SK-N-SH (cell line): ENCODE measurements around the gene ZNF366. TPM values are rescaled to one million over a fixed set of nuclear protein-coding genes. Genes with fewer than 3 reads are reported as not detected.

Source experiments
- CTCF ChIA-PET: fragments of 300-600, 350-600 bp; formaldehyde crosslinking; extraction: SDS; loops from one replicate; lab custom pipeline; 2021; lab: Yijun Ruan, JAX
- POLR2A ChIA-PET: fragments of 350-600 bp; sonication (Branson Sonifier 250); formaldehyde crosslinking; extraction: SDS; loops from one replicate; lab custom pipeline; 2020; ENCODE audit warnings: antibody characterized with exemption, inconsistent platforms; lab: Yijun Ruan, JAX
- DNase-seq: peaks from one replicate; pipeline ENCODE4 v3.0.0; 2012
- H2AFZ ChIP-seq: fragments of 200-600 bp; sonication (generic); 2 replicates; pipeline ENCODE4 v1.8.1; 2016; ENCODE audit warnings: antibody characterized with exemption, mild to moderate bottlenecking, low read depth
- H3F3A ChIP-seq: fragments of 200-600 bp; sonication (generic); replicated peaks from 2 replicates; pipeline ENCODE3; 2016; ENCODE audit warnings: antibody characterized with exemption, mild to moderate bottlenecking; ENCODE audit not compliant: insufficient read depth
- H3K27ac ChIP-seq, 2 experiments: fragments of 200-500 bp in 1 of 2; fragments of 200-600 bp in 1 of 2; sonication (Bioruptor generic) in 1 of 2; sonication (generic), shearing (Covaris generic) in 1 of 2; 2 replicates each; pipeline versions ENCODE4 v1.5.1 to v1.6.1; 2014 to 2016; ENCODE audit warnings: low read depth in 2 of 2, inconsistent platforms in 1 of 2, low read length in 1 of 2, mild to moderate bottlenecking in 1 of 2, mixed read lengths in 1 of 2
- H3K27me3 ChIP-seq: fragments of 200-600 bp; sonication (generic), shearing (Covaris generic); 2 replicates; pipeline ENCODE4 v1.6.1; 2016; ENCODE audit warnings: mixed run types; ENCODE audit not compliant: insufficient read depth
- H3K36me3 ChIP-seq, 2 experiments: fragments of 200-500 bp in 1 of 2; fragments of 200-600 bp in 1 of 2; sonication (Bioruptor generic) in 1 of 2; sonication (generic) in 1 of 2; replicated peaks in 1 of 2; 2 replicates each; pipeline versions ENCODE3 to v1.5.1; 2014 to 2016; ENCODE audit warnings: low read length in 1 of 2, mild to moderate bottlenecking in 1 of 2; ENCODE audit not compliant: insufficient read depth in 2 of 2, control insufficient read depth in 1 of 2
- H3K4me1 ChIP-seq, 2 experiments: fragments of 200-500 bp in 1 of 2; fragments of 200-600 bp in 1 of 2; sonication (Bioruptor generic) in 1 of 2; sonication (generic), shearing (Covaris generic) in 1 of 2; 2 replicates each; pipeline versions ENCODE4 v1.5.1 to v1.6.1; 2014 to 2016; ENCODE audit warnings: low read depth in 1 of 2, low read length in 1 of 2, mixed run types in 1 of 2; ENCODE audit not compliant: insufficient read depth in 2 of 2, control insufficient read depth in 1 of 2
- H3K4me2 ChIP-seq: fragments of 200-600 bp; sonication (generic), shearing (Covaris generic); 2 replicates; pipeline ENCODE4 v1.6.1; 2017; ENCODE audit warnings: mixed run types
- H3K4me3 ChIP-seq, 2 experiments: fragments of 200-500 bp in 1 of 2; fragments of 200-600 bp in 1 of 2; sonication (Bioruptor generic) in 1 of 2; sonication (generic), shearing (Covaris generic) in 1 of 2; 2 replicates each; pipeline versions ENCODE4 v1.5.1 to v1.8.1; 2014 to 2016; ENCODE audit warnings: low read depth in 2 of 2, inconsistent platforms in 1 of 2, low read length in 1 of 2, mild to moderate bottlenecking in 1 of 2, mixed read lengths in 1 of 2, moderate library complexity in 1 of 2
- H3K79me2 ChIP-seq: fragments of 200-600 bp; sonication (generic); 2 replicates; pipeline ENCODE4 v1.8.1; 2017; ENCODE audit warnings: mild to moderate bottlenecking; ENCODE audit not compliant: insufficient read depth
- H3K9ac ChIP-seq: fragments of 200-600 bp; sonication (generic); 2 replicates; pipeline ENCODE4 v1.6.1; 2017; ENCODE audit warnings: mixed run types
- H3K9me2 ChIP-seq: fragments of 200-600 bp; sonication (generic); 2 replicates; pipeline ENCODE4 v1.6.1; 2017; ENCODE audit warnings: mixed run types
- H3K9me3 ChIP-seq: fragments of 200-600 bp; sonication (generic); 2 replicates; pipeline ENCODE4 v1.6.1; 2017; ENCODE audit warnings: mixed run types, mild to moderate bottlenecking, moderate library complexity
- H4K20me1 ChIP-seq: fragments of 200-600 bp; sonication (generic); 2 replicates; pipeline ENCODE4 v1.6.1; 2017; ENCODE audit warnings: mild to moderate bottlenecking, mixed run types; ENCODE audit not compliant: insufficient read depth
- ELF1 ChIP-seq: IDR thresholded peaks from 2 replicates; pipeline ENCODE4 v1.4.0; 2012
- EP300 ChIP-seq, 2 experiments: IDR thresholded peaks; 2 replicates each; pipeline versions ENCODE4 v1.4.0 to v1.6.1; 2012; ENCODE audit warnings: borderline replicate concordance in 1 of 2, low read depth in 1 of 2, low read length in 1 of 2
- FOXM1 ChIP-seq: IDR thresholded peaks from 2 replicates; pipeline ENCODE4 v1.4.0; 2012; ENCODE audit warnings: low read depth, mild to moderate bottlenecking
- GABPA ChIP-seq: IDR thresholded peaks from 2 replicates; pipeline ENCODE4 v1.4.0; 2012; ENCODE audit warnings: low read depth, mild to moderate bottlenecking
- JUND ChIP-seq: IDR thresholded peaks from 2 replicates; pipeline ENCODE4 v1.4.0; 2012
- MXI1 ChIP-seq: IDR thresholded peaks from 2 replicates; pipeline ENCODE4 v1.6.1; 2012; ENCODE audit warnings: mild to moderate bottlenecking, low read depth, low read length, improper control_type of control experiment
- NRF1 ChIP-seq: IDR thresholded peaks from 2 replicates; pipeline ENCODE4 v1.6.1; 2012; ENCODE audit warnings: low read depth, mild to moderate bottlenecking, low read length
- RAD21 ChIP-seq: IDR thresholded peaks from 2 replicates; pipeline ENCODE4 v1.6.1; 2012; ENCODE audit warnings: mild to moderate bottlenecking, low read length
- RCOR1 ChIP-seq: fragments of 150-350 bp; IDR thresholded peaks from 2 replicates; pipeline ENCODE4 v1.6.1; 2017; ENCODE audit warnings: antibody characterized with exemption, low read length
- SMC3 ChIP-seq: IDR thresholded peaks from 2 replicates; pipeline ENCODE4 v1.6.1; 2012; ENCODE audit warnings: low read depth, low read length, improper control_type of control experiment
- TCF12 ChIP-seq: IDR thresholded peaks from 2 replicates; pipeline ENCODE4 v1.4.0; 2012
- TEAD4 ChIP-seq: IDR thresholded peaks from 2 replicates; pipeline ENCODE4 v1.4.0; 2012; ENCODE audit warnings: mild to moderate bottlenecking, borderline replicate concordance; ENCODE audit not compliant: insufficient read depth
- WGBS: methylation state at CpG from one replicate; pipeline ENCODE4 v1.1.6; 2017; ENCODE audit warnings: low lambda C conversion rate; 5-methylcytosine and 5-hydroxymethylcytosine counted together
- polyA plus RNA-seq, 3 experiments: library from polyadenylated mRNA; depleted of rRNA; stranded (reverse); fragments of >200 nt; gene quantifications; 2 replicates each; pipeline ENCODE4 v1.2.3, GENCODE V29; 2012
- TF ChIP-seq, protein P1 (sequence below): IDR thresholded peaks from 2 replicates; pipeline ENCODE4 v1.4.0; 2012; ENCODE audit warnings: low read depth, borderline replicate concordance
- TF ChIP-seq, protein P2 (sequence below): fragments of 150-350 bp; IDR thresholded peaks from 2 replicates; pipeline ENCODE4 v1.6.1; 2017; ENCODE audit warnings: antibody characterized with exemption, low read length, low read depth, borderline replicate concordance
- TF ChIP-seq, protein P3 (sequence below): IDR thresholded peaks from 2 replicates; pipeline ENCODE4 v1.4.0; 2012; ENCODE audit warnings: low read depth
- TF ChIP-seq, protein P4 (sequence below): IDR thresholded peaks from 2 replicates; pipeline ENCODE4 v1.4.0; 2012; ENCODE audit warnings: low read depth, borderline replicate concordance
- TF ChIP-seq, protein P5 (sequence below): fragments of 150-350 bp; IDR thresholded peaks from 2 replicates; pipeline ENCODE4 v1.6.1; 2016; ENCODE audit warnings: mild to moderate bottlenecking, low read depth, low read length
- TF ChIP-seq, protein P6 (sequence below): IDR thresholded peaks from 2 replicates; pipeline ENCODE4 v1.6.1; 2012; ENCODE audit warnings: mild to moderate bottlenecking, low read depth, low read length, moderate library complexity
- TF ChIP-seq, protein P7 (sequence below): fragments of 200-600 bp; sonication (generic); IDR thresholded peaks from 2 replicates; pipeline ENCODE4 v1.6.1; 2017; ENCODE audit warnings: antibody characterized with exemption, mild to moderate bottlenecking, moderate library complexity
- TF ChIP-seq, protein P8 (sequence below): IDR thresholded peaks from 2 replicates; pipeline ENCODE4; 2012

The ZNF366 gene
- polyA plus RNA-seq, 1 of the 3 experiments (the other 2 are of a cell fraction): not detected

DNA sequence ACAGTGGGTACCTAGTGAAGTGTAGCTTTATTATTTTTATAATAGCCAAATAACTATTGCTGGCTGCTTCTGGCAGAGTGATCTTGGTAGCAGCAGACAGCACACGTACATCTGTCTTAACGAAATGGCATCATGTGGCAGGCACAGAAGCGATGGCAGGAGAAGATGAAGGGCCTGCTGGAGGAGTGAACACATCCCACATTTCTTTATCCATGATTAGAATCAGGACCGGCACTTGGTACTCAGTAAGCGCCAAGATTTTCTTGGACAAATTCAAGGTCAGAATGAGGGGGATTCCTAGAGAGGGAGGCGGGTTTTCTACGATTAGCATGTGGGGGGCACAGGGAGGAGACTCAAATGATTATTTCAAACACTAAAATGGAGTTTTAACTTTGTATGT lies 23.0 kb upstream of the ZNF366 start:
- Histone ChIP-seq H3K9ac (no peak overlapping the region), H3K4me1 (no peaks in the 10 kb centered on the region), H3K36me3 (no peaks in the 10 kb centered on the region), H3K4me2 (no peak overlapping the region), H3F3A (no peaks in the 10 kb centered on the region), H2AFZ (no peak overlapping the region), H3K27ac (no peak overlapping the region), H3K79me2 (no peaks in the 10 kb centered on the region), H3K9me2 (no peaks in the 10 kb centered on the region), H3K27me3 (no peaks in the 10 kb centered on the region), H3K4me3 (no peak overlapping the region), H4K20me1 (no peaks in the 10 kb centered on the region), H3K9me3 (peaks cover 10% of the 10 kb centered on the region; the same call in 1 of the 2 replicates)
- CTCF ChIA-PET: no interaction called here
- TF ChIP-seq TCF12: no peak
- no peak for TF ChIP-seq GABPA
- TF ChIP-seq, protein P1, sequence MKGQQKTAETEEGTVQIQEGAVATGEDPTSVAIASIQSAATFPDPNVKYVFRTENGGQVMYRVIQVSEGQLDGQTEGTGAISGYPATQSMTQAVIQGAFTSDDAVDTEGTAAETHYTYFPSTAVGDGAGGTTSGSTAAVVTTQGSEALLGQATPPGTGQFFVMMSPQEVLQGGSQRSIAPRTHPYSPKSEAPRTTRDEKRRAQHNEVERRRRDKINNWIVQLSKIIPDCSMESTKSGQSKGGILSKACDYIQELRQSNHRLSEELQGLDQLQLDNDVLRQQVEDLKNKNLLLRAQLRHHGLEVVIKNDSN: no peak
- TF ChIP-seq, protein P2, sequence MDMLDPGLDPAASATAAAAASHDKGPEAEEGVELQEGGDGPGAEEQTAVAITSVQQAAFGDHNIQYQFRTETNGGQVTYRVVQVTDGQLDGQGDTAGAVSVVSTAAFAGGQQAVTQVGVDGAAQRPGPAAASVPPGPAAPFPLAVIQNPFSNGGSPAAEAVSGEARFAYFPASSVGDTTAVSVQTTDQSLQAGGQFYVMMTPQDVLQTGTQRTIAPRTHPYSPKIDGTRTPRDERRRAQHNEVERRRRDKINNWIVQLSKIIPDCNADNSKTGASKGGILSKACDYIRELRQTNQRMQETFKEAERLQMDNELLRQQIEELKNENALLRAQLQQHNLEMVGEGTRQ: no peak
- TF ChIP-seq FOXM1: no peak
- TF ChIP-seq, protein P3, sequence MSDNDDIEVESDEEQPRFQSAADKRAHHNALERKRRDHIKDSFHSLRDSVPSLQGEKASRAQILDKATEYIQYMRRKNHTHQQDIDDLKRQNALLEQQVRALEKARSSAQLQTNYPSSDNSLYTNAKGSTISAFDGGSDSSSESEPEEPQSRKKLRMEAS: no peak
- no peak for TF ChIP-seq NRF1
- no peak for TF ChIP-seq ELF1
- TF ChIP-seq TEAD4: no peak
- no peak for TF ChIP-seq MXI1
- no peak for TF ChIP-seq JUND
- TF ChIP-seq, protein P4, sequence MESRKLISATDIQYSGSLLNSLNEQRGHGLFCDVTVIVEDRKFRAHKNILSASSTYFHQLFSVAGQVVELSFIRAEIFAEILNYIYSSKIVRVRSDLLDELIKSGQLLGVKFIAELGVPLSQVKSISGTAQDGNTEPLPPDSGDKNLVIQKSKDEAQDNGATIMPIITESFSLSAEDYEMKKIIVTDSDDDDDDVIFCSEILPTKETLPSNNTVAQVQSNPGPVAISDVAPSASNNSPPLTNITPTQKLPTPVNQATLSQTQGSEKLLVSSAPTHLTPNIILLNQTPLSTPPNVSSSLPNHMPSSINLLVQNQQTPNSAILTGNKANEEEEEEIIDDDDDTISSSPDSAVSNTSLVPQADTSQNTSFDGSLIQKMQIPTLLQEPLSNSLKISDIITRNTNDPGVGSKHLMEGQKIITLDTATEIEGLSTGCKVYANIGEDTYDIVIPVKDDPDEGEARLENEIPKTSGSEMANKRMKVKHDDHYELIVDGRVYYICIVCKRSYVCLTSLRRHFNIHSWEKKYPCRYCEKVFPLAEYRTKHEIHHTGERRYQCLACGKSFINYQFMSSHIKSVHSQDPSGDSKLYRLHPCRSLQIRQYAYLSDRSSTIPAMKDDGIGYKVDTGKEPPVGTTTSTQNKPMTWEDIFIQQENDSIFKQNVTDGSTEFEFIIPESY: no peak
- TF ChIP-seq, protein P5, sequence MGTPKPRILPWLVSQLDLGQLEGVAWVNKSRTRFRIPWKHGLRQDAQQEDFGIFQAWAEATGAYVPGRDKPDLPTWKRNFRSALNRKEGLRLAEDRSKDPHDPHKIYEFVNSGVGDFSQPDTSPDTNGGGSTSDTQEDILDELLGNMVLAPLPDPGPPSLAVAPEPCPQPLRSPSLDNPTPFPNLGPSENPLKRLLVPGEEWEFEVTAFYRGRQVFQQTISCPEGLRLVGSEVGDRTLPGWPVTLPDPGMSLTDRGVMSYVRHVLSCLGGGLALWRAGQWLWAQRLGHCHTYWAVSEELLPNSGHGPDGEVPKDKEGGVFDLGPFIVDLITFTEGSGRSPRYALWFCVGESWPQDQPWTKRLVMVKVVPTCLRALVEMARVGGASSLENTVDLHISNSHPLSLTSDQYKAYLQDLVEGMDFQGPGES: no peak
- TF ChIP-seq, protein P6, sequence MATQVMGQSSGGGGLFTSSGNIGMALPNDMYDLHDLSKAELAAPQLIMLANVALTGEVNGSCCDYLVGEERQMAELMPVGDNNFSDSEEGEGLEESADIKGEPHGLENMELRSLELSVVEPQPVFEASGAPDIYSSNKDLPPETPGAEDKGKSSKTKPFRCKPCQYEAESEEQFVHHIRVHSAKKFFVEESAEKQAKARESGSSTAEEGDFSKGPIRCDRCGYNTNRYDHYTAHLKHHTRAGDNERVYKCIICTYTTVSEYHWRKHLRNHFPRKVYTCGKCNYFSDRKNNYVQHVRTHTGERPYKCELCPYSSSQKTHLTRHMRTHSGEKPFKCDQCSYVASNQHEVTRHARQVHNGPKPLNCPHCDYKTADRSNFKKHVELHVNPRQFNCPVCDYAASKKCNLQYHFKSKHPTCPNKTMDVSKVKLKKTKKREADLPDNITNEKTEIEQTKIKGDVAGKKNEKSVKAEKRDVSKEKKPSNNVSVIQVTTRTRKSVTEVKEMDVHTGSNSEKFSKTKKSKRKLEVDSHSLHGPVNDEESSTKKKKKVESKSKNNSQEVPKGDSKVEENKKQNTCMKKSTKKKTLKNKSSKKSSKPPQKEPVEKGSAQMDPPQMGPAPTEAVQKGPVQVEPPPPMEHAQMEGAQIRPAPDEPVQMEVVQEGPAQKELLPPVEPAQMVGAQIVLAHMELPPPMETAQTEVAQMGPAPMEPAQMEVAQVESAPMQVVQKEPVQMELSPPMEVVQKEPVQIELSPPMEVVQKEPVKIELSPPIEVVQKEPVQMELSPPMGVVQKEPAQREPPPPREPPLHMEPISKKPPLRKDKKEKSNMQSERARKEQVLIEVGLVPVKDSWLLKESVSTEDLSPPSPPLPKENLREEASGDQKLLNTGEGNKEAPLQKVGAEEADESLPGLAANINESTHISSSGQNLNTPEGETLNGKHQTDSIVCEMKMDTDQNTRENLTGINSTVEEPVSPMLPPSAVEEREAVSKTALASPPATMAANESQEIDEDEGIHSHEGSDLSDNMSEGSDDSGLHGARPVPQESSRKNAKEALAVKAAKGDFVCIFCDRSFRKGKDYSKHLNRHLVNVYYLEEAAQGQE: no peak
- TF ChIP-seq SMC3: no peak
- TF ChIP-seq, protein P7, sequence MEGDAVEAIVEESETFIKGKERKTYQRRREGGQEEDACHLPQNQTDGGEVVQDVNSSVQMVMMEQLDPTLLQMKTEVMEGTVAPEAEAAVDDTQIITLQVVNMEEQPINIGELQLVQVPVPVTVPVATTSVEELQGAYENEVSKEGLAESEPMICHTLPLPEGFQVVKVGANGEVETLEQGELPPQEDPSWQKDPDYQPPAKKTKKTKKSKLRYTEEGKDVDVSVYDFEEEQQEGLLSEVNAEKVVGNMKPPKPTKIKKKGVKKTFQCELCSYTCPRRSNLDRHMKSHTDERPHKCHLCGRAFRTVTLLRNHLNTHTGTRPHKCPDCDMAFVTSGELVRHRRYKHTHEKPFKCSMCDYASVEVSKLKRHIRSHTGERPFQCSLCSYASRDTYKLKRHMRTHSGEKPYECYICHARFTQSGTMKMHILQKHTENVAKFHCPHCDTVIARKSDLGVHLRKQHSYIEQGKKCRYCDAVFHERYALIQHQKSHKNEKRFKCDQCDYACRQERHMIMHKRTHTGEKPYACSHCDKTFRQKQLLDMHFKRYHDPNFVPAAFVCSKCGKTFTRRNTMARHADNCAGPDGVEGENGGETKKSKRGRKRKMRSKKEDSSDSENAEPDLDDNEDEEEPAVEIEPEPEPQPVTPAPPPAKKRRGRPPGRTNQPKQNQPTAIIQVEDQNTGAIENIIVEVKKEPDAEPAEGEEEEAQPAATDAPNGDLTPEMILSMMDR: no peak
- TF ChIP-seq RCOR1: no peak
- TF ChIP-seq, protein P8, sequence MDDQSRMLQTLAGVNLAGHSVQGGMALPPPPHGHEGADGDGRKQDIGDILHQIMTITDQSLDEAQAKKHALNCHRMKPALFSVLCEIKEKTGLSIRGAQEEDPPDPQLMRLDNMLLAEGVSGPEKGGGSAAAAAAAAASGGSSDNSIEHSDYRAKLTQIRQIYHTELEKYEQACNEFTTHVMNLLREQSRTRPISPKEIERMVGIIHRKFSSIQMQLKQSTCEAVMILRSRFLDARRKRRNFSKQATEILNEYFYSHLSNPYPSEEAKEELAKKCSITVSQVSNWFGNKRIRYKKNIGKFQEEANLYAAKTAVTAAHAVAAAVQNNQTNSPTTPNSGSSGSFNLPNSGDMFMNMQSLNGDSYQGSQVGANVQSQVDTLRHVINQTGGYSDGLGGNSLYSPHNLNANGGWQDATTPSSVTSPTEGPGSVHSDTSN: no peak
- no peak for TF ChIP-seq RAD21
- TF ChIP-seq EP300 (IDR thresholded peaks at IDR 0.05; ENCODE audit: borderline replicate concordance in 1 of 2, low read depth in 1 of 2, low read length in 1 of 2): no peak
- WGBS: 88% methylated on average over 7 of the region's 7 CpGs
- POLR2A ChIA-PET: no interaction called here
- no peak for DNase-seq
